GM21526 (cell line): ENCODE measurements around the gene ZNF783.

Experiments
- ATAC-seq: cut with Tn5 transposase; IDR thresholded peaks from one replicate; pipeline ENCODE4 v1.9.1; 2021; ENCODE audit warnings: moderate library complexity; ENCODE audit not compliant: unreplicated experiment, low FRiP score

Gene ZNF783

GRCh38 chr7:149280151-149280550 lies 18.2 kb downstream of the ZNF783 start:
- ATAC-seq: no peak

GRCh38 chr7:149280661-149281507 lies 18.9 kb downstream of the ZNF783 start:
- ATAC-seq: no peak

- no peak for ATAC-seq
Observed at GRCh38 chr7:149281508-149282330, 19.7 kb downstream of the ZNF783 start.

GRCh38 chr7:149282331-149282655 lies 20.3 kb downstream of the ZNF783 start:
- ATAC-seq: no peak

GRCh38 chr7:149283321-149283720 lies 21.3 kb downstream of the ZNF783 start:
- ATAC-seq: no peak

GRCh38 chr7:149284343-149284742 lies 22.3 kb downstream of the ZNF783 start:
- ATAC-seq: no peak

GRCh38 chr7:149284850-149285585 lies 23.0 kb downstream of the ZNF783 start:
- peak; percentile 95 for ATAC-seq

- ATAC-seq: no peak
Observed at GRCh38 chr7:149285603-149286002, 23.6 kb downstream of the ZNF783 start.

GRCh38 chr7:149286811-149287400 lies 24.9 kb downstream of the ZNF783 start:
- no peak for ATAC-seq

GRCh38 chr7:149287622-149288021 lies 25.6 kb downstream of the ZNF783 start:
- no peak for ATAC-seq

- ATAC-seq: no peak
Observed at GRCh38 chr7:149289262-149289661, 27.3 kb downstream of the ZNF783 start.

- no peak for ATAC-seq
Observed at GRCh38 chr7:149289856-149290255, 27.9 kb downstream of the ZNF783 start.

- no peak for ATAC-seq
Observed at GRCh38 chr7:149291036-149291780, 29.2 kb downstream of the ZNF783 start.

- no peak for ATAC-seq
Observed at GRCh38 chr7:149291781-149292461, 29.9 kb downstream of the ZNF783 start.

- ATAC-seq: no peak
Observed at GRCh38 chr7:149292462-149292823, 30.4 kb downstream of the ZNF783 start.

GRCh38 chr7:149293338-149293737 lies 31.3 kb downstream of the ZNF783 start:
- no peak for ATAC-seq

GRCh38 chr7:149293946-149294633 lies 32.1 kb downstream of the ZNF783 start:
- ATAC-seq: no peak

- no peak for ATAC-seq
Observed at GRCh38 chr7:149294634-149295480, 32.9 kb downstream of the ZNF783 start.
